ENCODE measurements around the gene CDK11A.

- TF ChIP-seq POLR2AphosphoS5 (IDR thresholded peaks at IDR 0.05; ENCODE audit: borderline replicate concordance, low read depth, low read length): no peak
- TF ChIP-seq EZH2 (IDR thresholded peaks at IDR 0.05): no peak
Measured at GRCh38 chr1:1683104-1683905, 40.9 kb downstream of the CDK11A start.

Data from SK-N-MC (cell line).